Subcutaneous preadipocyte (primary cell): ENCODE data around the gene PLOD2. TPM values are rescaled to one million over a fixed set of nuclear protein-coding genes. Genes with fewer than 3 reads are reported as not detected.

Source experiments
- total RNA-seq: library from RNA; depleted of rRNA; stranded (reverse); fragments of >200 nt; gene quantifications from 2 replicates; pipeline ENCODE4 v1.2.3, GENCODE V29; 2012

PLOD2 gene
- total RNA-seq, result 75.0 and 87.6 TPM in 2 replicates

GRCh38 chr3:146160964-146161662, at the start of gene PLOD2:
TSS of gene PLOD2 (minus strand) at chr3:146161184. CDS start at chr3:146160989, 195 bp downstream.

Other genes starting within 250 kb of the PLOD2 start
- gene PLSCR4, start 89.9 kb upstream of the PLOD2 start, total RNA-seq, result 9.4 and 11.0 TPM in 2 replicates